HG03064 (cell line): Measurements from ENCODE around the gene C1QL2.

Source experiments
- ATAC-seq: cut with Tn5 transposase; IDR thresholded peaks from one replicate; pipeline ENCODE4 v1.9.1; 2021; ENCODE audit warnings: low read depth; ENCODE audit not compliant: unreplicated experiment

Gene C1QL2

DNA sequence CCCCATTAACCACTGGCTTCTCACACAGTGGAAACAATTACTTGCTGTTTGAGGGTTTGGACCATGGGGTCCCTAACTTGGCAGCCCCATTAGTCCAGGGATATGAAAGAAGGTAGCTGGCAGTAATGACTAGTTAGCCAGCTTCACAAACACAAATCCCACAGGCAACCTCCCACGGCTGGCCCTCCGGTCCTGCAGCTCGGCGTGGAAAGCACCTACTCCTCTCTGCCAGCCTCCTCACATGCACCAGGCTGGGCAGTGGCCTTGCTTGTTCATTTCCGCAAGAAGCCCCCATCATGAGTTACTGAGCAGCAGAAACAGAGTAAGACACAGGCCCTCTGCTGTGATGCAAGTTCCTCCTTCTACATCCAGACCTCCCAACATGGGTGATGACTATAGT lies 13.7 kb downstream of the C1QL2 start:
- ATAC-seq: no peak

DNA sequence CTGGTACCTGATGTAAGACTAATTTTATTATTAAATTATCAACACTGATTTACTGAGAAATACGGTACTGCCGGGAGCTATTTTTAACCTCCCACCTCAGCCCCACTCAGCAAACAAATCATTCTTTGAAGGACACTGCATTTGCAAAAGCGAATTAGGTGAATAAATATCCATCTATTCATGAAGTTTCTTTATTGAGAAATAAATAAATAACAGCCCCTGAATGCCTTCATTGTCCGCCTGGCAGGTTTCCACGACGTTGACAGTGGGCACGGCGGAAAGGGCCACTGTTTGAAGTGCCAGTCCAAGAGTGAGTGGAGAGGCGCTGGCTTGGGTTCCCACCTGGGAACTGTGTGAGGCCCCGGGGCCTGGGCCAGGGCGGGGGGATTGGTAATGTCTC lies 15.7 kb downstream of the C1QL2 start:
- ATAC-seq: no peak

DNA sequence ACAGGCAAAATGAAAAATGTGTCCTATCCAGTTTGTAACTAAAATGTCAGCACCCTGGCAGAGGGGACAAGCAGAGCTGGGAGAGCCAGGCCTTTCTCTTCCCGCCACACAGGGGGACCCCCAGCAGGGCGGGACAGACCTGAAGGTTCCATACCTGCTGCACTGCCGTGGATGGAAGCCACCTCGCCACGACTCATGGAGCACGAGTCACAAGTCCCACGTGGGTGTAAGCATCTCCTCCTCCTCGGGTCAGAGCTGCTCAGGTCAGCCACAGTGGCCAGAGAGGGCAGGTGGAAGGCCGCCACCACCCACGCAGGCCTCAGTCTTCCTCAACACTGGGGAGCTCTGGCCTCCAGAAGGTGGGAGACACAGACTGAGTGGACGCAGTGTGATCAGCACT lies 21.0 kb downstream of the C1QL2 start:
- ATAC-seq: no peak

DNA sequence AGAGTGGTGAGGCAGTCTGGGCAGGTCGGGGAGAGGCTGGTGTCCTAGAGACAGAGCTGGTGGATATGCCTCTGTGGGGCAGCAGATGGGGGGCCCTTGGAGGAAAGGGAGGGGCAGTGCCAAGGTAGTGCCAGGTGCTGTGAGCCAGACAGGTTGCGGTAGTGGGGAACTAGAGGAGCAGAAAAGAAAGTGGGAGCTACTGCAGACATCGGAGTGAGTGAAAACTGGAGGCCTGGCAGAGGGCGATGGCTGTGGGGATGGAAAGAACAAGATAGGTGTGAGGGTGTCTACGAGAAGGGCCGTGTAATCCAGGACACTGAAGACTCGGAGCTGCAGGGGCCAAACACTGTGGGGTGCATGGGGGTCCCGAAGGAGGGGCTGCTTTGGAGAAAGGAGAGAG lies 21.7 kb downstream of the C1QL2 start:
- ATAC-seq: no peak

DNA sequence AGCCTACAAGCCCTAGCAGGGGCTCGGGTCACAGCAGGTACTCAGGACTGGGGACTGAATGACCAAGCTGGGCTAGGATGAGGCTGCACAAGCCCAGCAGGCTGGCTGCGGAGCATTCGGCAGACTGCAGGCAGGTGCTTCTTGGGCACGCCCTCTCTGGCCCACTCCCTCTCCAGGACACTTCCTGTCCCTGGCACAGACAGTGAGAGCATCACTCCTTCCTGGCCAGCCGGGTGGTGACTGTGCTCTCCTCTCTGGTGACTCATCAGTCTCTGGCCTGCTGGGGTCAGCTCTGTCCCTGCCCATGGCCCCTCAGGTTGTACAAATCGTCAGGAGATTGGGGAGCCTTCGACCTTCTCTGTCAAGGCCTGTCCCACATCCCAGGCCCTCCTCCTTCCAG lies 22.5 kb downstream of the C1QL2 start:
- no peak for ATAC-seq

DNA sequence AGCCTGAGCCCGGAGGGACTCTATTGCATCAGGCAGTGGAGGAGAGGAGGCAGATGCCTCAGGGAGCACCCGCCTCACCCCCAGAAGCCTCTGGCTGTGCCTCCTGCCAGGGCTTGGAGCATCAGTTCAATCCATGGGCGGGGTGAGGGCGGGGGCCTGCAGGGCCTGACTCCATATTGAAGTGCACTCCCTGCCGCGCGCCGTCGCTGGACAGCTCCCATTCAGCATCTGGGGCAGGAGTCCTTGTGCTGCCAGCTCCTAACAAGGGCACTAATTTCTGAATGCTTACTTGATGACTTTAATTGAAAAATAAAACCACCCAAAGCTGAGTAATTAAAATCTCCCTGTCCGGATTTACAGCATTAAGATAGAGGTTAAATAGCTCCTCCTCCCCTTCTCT lies 23.8 kb downstream of the C1QL2 start:
- ATAC-seq: no peak

DNA sequence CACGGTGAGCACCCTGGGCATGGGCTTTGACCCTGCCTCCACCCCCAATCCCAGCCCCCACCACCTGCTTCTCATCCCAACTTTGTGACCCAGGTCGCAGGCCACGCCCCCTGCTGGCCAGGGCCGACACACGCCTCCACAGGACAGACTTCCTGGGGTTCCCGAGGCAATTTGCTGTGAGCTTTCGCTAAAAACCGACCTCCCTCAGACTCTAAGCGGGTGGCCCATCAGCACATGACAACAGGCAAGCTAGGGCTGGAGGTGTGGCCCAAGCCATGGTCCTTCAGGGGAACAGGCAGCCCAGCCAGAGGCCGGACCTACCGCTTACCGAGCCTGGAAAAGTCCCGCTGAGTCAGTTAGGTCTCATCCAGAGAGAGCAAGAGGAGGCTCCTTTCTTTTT lies 31.9 kb downstream of the C1QL2 start:
- ATAC-seq: no peak

DNA sequence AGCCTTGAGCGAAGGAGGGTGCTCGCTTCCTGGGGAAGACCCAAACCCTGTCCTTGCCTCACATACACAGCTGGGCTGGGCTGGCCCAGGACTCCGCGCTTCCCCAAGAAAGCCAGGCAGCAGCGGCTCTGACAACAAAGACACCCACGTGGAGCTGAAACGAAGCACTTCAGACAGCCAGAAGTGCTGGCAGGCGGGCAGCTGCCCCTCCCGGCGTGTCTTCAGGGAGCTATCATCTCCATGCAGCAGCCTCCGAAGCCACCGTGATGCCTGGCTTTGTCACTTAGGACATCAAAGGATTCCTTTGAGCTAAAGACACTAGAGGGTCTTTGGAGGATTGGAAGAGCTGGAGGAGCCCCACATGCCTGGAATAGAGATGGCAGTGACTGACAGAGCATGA lies 35.2 kb downstream of the C1QL2 start:
- ATAC-seq: no peak

DNA sequence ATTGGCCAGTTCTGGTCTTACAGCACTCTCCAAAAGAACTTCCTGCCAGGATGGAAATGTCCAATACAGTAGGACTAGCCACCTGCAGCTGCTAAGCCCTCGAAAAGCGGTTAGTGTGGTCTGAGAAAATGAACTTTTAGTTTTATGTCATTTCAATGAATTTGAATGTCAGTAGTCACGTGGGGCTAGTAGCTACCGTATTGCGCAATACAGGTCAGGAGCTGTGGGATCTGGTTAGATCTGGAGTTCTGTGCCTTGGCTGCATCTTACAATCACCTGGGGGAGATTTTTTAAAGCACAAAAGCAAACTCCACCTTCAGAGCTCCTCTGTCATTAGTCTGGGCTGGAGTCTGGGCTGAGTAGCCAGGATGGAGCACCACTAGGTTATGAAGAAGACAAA lies 35.9 kb downstream of the C1QL2 start:
- ATAC-seq: no peak

DNA sequence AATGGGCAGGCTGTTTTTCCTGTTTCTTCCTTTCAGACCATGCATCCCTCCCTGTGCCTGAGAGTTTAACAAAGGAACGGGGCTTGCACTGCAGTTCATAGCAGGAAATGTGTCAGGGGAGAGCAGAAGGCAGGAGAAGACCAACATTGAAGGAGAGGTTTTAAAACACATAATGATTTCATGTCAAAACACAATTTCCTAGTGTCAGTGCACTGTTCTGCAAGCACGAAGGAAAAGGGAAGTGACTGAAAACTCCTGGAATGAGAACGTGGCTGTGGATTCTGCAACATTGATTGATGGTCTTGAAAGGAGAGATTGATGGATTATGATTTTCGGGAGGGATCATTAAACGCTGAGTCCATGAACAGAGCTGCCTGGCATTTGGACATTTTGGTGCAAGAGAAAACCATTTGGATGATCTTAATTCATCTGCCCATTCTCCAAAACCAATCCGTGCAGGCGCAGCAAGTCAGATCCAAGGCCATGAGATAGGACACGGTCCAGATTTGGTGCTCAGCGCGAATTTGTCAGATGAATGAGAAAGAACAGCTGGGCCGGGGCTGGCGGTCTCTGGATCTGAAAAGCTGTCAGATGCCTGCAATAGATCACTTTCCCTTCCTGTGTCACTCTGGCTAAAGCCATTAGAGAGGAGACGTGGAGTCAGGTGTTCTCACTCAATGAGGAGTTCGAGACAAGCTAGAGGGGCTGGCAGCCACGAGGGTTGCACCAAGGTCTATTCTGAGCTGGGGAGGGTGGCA lies 38.4 kb downstream of the C1QL2 start:
- ATAC-seq: no peak

DNA sequence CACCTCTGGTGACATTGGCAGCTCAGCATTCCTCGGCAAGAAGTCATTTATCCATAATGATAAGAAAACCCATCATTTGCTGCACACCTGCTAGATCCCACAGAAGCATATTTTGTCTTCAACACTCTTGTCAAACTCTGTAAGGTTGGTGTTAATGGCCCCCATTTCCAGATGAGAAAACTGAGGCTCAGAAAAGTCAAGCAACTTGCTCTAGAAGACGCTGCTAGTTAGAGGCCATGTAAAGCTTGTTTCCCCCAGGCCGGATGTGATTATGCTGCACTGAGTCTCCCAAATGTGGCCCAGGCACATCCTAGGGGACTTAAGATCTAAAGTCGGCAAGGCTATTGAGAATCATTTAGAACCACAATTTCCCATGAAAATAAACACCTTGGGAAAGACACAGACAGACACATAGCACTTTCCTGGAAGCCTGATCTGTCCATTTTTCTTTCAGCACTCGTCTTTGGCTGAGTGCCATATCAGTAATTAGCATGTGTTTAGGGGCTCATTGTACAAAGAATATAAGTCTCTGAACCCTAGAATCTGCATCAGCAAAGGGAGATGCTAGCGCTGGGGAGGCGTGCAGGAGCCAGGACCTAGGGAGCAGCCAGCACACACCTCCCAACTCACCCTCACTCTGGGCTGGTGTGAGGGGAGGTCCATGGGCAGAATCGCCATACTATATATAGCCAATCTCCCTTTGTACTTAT lies 39.3 kb downstream of the C1QL2 start:
- ATAC-seq: no peak

DNA sequence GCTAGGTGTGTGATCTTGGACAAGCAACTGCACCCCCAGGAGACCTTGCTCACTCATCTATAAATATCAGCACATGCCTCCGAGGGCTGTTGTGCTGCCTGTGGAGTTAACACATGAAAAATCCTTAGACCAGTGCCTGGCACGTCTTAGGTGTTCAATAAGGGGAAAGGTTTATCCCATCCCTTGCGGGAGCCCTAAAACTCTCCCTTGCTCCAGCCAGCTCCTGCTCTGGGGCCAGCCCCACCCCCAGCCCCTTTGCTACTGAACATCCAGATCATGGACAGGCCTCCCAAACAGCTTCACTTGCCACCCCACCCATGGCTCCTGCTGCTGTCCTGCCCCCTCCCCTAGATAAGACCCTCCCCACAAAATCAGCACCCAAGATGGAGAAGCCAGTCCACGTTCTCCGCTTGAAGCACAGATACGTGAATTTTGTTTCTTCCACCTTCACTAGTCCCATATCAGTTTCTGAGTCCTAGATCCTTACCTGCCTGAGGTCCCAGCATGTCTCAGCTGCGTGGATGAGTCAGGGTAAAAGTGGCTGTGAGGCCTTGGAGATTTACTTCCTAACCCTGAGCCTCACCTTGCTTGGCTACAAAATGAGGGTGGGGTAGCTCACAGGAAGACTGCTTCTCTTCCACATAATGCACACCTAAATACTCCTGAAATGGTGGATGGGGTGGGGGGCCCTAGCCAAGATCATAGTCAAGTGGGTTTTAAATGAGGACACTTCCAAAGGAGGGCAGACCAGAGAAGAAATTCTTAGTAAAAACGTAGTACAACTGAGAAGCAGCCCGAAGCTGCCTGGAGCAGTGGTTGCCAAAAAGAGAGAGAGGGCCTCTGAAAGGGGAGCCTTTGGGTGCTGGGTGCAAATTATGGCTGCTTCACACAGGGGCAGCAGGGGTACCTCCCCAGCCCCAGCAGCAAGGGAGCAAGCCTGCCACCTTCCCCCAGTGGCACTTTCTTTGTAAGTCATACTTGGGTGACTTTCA lies 40.4 kb downstream of the C1QL2 start:
- ATAC-seq: no peak

DNA sequence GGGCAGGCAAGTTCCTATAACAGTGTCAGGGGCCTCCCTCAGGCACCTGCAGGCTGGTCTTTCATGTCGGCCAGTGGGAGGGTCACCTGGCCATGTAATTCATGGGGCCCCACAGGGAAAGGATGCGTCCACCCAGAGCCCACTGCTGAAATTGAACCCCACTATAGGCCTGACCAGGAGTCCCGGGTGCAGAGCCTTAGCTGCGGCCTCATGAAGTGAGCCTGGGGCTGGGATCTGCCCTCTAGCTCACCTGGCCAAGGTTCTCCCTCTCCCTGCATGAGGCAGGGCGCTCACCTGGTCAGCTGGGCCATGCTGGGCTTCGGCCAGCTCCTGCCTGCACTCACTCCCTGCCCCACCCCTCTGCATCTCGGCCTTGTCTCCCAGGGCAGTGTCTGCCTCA lies 41.1 kb downstream of the C1QL2 start:
- ATAC-seq: no peak

DNA sequence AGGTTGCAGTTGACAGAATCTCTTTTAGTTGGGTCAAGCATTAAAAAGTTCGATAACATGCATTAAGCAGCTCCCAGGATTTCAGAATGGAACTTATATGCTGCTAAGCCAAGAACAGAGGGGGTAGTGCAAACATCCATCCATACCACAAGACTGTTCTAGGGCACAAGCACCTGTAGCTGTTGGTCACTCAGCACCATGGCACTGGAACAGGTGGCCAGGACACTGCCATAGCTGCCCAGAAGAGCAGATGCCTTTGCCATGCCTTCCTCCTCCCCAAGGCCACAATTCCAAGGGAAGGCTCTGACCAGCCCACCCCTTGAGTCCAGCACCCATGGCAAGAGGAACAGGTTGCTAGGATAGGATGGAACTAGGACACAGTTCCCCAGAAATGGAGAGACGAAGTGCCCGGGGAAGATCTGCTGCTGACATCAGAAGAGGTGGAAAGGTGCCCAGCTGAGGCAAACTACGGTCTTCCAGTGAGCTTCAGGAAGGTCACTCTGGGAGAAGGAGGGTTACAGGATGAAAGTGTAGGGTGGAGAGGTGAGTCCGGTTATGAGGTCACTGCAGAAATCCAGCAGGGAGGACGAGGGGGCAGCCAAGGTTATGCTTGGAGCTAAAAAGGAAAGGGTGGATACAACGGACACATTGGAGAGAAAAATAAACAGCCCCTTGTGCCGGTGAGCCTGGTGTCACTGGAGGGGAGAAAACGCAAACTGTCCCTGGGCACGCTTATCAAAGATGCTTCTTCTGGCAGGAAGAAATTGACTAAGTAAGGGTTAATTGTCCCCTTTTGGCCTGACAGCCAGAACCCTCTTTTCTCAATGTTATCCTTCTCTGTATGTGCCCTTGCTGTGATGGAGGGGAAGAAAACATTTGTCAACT lies 41.9 kb downstream of the C1QL2 start:
- no peak for ATAC-seq

DNA sequence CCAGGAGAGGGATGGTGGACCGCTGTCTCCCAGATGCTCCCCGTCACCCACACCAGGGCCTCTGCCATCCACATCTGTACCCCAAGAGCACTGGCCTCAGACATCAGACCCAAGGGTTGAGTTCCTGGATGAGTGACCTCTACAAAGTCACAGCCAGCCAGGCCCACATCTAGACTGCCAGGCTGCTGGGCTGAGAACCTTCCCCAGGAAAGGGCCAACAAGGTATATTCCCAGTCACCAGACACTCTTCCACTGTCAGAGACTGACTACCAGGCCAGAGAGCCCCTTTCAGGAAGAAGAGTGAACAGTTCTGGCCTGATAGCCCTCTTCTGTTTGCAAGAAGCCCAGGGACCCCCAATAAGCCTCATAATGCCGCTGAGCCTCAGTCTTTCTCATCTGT lies 44.3 kb downstream of the C1QL2 start:
- no peak for ATAC-seq

DNA sequence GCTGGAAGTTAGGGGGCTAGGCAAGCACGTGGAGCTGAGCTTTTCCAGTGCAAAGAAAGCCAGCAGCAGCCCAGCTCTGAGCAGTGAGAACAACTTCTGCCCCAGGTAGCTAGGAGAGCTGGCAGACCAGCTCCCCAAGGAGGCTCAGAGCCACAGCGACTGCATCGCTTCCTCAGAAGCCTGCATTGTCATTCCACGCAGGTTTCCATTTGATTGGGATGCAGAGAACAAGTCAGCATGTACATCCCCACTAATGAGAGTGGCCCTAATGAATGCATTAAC lies 45.1 kb downstream of the C1QL2 start:
- no peak for ATAC-seq

DNA sequence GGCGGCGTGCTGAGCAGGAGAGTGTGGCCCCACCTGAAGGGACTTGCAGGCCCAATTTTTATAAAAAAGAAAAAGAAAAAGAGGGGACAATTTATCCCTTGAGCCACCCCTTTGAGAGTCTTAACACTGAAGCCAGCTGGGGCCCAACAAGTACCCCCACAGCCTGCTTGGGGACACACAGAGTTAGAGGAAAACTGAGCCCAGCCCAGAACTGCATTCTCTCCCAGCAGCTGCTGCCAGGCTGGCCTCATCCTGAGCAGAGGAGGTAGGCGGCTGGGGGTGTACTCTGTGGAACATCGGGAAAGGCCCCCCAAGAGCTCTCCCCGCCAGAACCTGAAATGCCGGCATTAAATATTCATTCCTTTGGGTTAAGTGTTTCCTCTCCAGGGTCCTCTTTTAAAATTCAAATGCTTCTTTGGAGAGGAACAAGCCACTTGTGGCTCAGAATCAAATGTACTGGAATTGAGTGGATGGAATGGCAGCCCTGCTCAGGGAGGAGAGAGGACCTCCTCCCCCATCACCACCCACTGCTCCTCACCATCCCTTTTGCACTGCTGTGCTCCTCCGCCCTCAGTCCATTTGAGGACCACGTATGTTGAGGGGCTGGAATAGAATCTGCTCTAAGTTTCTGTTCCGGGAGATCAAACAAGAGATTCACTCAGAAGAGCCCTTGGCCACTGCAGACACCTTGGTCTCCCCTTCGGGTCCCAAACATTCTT lies 45.6 kb downstream of the C1QL2 start:
- ATAC-seq: no peak

DNA sequence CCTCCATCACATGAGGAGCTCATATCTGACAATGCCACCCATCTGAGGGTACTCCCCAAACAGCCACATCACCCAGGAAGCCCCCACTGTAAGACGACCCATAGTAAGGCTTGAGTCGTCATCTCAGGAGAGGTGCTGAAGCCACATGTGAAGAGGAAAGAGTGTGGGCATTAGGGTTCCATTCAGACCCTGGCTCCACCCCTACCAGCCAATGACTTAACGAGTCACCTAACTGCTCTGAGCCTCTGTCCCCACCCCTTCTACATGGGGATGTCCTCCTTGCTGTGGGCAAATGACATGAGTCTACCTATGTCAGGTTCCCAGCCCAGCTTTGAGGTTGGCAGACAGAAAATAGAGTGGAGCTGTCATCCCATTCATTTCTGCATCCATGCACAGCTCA lies 46.3 kb downstream of the C1QL2 start:
- ATAC-seq: no peak

DNA sequence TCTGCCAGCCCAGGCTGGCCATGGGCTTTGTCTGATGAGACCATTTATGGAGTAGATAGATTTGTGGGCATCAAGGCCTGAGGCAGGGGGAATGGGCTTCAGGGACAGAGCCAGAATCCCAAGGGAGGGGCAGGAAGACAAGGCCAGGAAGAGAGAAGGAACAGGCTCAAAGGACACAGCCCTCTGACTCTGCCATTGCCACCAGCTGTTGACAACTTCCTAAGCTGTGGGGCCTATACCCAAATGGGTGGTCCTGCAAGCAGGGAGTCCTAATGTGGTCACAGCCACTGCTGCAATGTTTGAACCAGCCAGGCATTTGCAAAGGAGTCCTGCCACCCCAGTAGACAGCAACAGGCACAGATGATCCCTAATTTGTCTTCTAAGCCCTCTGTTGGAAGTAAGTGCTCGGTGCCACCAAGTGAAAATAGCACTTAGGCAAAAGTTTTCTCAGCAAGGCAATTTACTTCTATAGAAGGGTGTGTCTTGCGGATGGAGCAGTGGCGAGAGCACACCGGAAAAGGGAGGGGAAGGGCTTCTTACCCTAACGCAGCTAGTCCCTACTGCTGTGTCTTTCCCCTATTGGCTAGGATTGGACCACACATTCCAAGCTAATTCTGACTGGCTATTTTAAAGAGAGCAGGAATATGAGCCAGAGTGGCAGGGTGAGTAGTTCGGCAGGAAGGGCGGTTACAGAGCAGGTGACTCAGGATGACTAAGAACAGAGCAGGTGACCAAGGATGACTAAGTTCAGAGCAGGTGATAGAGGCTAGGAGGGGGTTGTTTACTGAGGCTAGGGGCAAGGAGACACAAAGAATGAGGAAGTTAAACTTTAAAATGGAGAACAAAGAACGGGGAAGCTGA lies 47.2 kb downstream of the C1QL2 start:
- no peak for ATAC-seq
